Measurements from ENCODE around the gene PAFAH2. TPM values are rescaled to one million over a fixed set of nuclear protein-coding genes. Genes with fewer than 3 reads are reported as not detected.

Gene PAFAH2
- total RNA-seq, 1 experiment from 2014 or later = 12.4 TPM

DNA sequence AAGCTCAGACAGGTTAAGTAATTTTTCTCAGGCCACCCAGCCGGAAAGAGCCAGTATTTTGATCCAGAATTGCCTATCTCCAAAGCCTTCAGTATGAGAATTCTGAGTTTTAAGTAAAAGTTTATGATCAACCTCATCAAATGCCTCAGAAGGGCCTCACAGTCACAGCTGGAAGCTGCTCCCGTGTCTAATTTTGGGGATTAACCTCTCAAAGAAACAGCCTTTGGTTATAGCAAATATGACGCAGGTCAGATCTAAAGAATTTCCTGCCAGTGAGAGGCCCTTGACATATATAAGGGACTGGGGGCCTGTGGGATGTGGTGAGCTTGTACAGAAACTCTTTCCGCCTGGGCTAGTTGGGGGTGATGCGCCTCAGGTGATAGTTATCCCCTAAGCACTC is 26.0 kb upstream of the PAFAH2 start:
- Histone ChIP-seq H2AFZ (ENCODE audit: low read length) (no peak overlapping the region), H3K79me2 (ENCODE audit: insufficient read depth, low read length) (no peaks in the 10 kb centered on the region), H3K27ac (ENCODE audit: insufficient read length, low read depth, low read length) (no peak overlapping the region), H3K56ac (ENCODE audit: insufficient read length, low read depth, low read length) (no peak overlapping the region), H3K14ac (ENCODE audit: insufficient read depth, low read length) (no peak overlapping the region), H2BK5ac (ENCODE audit: insufficient read length, low read length) (no peak overlapping the region), H2AK5ac (ENCODE audit: insufficient read length, low read length) (no peak overlapping the region), H2BK12ac (ENCODE audit: insufficient read length, low read depth, low read length) (no peak overlapping the region), H2BK20ac (ENCODE audit: low read depth, low read length, poor library complexity, severe bottlenecking) (no peak overlapping the region), H3K23me2 (ENCODE audit: insufficient read length, low read depth, low read length, poor library complexity, severe bottlenecking) (no peaks in the 10 kb centered on the region), H3K4me2 (ENCODE audit: insufficient read depth, insufficient read length, low read length) (no peak overlapping the region), H3K27me3 (ENCODE audit: insufficient read depth, low read length) (no peaks in the 10 kb centered on the region), H3K4ac (ENCODE audit: low read depth, low read length) (no peak overlapping the region), H4K5ac (ENCODE audit: insufficient read length, low read depth, low read length) (no peak overlapping the region), H3T11ph (ENCODE audit: low read length) (no peak overlapping the region), H4K8ac (replicated peaks; ENCODE audit: insufficient read length, low read depth, low read length) (no peak overlapping the region), H4K91ac (ENCODE audit: insufficient read length, low read depth, low read length) (no peak overlapping the region), H3K9me3 (ENCODE audit: control insufficient read depth, low read depth, low read length) (no peaks in the 10 kb centered on the region), H3K18ac (ENCODE audit: insufficient read length, low read depth, low read length) (no peak overlapping the region), H4K20me1 (ENCODE audit: control insufficient read depth, insufficient read depth, insufficient read length) (no peaks in the 10 kb centered on the region), H2BK15ac (ENCODE audit: low read depth, low read length) (no peak overlapping the region), H3K4me1 (ENCODE audit: insufficient read depth, low read length) (no peaks in the 10 kb centered on the region), H3K79me1 (ENCODE audit: insufficient read depth, low read depth, low read length, poor library complexity, severe bottlenecking) (no peaks in the 10 kb centered on the region), H3K23ac (ENCODE audit: insufficient read length, low read depth, low read length) (no peak overlapping the region), H2BK120ac (ENCODE audit: low read depth, low read length, poor library complexity, severe bottlenecking) (no peak overlapping the region), H3K9ac (ENCODE audit: extremely low read depth, insufficient read length, low read length) (no peak overlapping the region)
- no peak overlapping the region for H3K27ac Mint-ChIP-seq
- H3K27me3 Mint-ChIP-seq (ENCODE audit: low read depth) = no peaks in the 10 kb centered on the region; the same call in none of the 2 replicates
- no CpG with 5 or more reads among the region's 5 CpGs for WGBS (ENCODE audit: extremely low coverage, insufficient read length, low lambda C conversion rate)
- no peak for TF ChIP-seq CTCF (conservative IDR thresholded peaks at IDR 0.05)
- no peaks in the 10 kb centered on the region for H3K36me3 Mint-ChIP-seq (ENCODE audit: insufficient read depth in 1 of 3, low read depth in 3 of 3)
- DNase-seq = no peak
- H3K9me3 Mint-ChIP-seq = no peaks in the 10 kb centered on the region
- no peak overlapping the region for H3K4me3 Mint-ChIP-seq
- peaks cover 9 to 24% of the 10 kb centered on the region in 2 experiments for H3K4me1 Mint-ChIP-seq

Measured in H9 (cell line).